NCI-H748 (cell line): Measurements from ENCODE around the gene FSTL1.
A peak's percentile ranks its signal among the peaks of the same experiment; 100 is the strongest.

Source experiments
- DNase-seq: peaks from one replicate; lab custom pipeline; 2025; ENCODE audit not compliant: unreplicated experiment; lab: John Stamatoyannopoulos, UW

Gene FSTL1

DNA sequence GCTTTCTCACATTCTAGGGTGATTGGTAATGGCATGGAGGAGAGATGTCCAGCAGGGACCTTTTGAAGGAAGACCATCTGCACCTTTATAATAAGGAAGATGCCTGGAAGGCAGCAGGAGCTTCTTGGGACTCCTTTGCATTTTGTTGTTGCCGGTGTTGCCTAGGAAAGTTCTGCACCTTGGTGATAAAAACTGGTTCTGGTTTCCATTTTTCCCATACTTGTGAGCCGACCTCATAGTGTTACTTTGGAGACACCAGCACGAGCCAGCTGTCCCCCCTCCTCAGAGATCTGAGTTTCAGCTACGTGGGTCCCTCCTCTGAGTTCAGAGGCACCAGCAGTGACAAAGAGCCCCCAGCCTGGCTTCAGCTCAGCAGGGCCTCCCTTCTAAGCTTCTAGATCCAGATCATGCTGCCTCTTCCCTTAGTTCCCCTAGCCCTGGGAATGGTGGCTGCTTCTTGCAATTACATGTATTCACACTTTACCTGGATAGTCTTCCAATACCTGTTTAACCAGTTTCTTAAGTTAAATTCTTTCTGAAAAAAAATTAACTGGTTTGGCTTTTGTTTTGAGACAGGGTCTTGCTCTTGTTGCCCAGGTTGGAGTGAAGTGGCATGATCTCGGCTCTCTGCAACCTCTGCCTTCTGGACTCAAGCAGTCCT lies 18.0 kb upstream of the FSTL1 start:
- no peak for DNase-seq

GRCh38 chr3:120462409-120462959 lies 11.7 kb upstream of the FSTL1 start:
- no peak for DNase-seq

- no peak for DNase-seq
Observed at GRCh38 chr3:120461416-120461815, 10.6 kb upstream of the FSTL1 start.

DNA sequence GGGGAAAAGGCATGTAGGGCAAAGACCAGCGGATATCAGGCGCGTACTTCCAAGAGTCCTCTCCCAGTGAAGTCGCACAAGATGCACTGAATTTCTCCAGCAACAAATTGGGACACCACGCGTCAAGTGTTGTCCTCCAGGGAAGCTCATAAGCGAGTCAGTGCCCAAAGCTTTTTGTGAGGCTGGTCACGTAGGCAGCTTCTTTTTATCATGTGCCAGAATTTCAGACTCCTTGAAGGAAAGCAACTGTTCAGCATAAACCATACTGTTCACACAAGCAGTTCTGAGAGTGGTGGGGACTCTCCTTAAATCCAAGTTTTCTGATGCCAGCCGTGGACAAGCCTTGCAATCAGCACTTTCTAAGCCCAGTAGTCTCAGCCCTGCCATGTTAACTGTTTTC lies 10.1 kb upstream of the FSTL1 start:
- no peak for DNase-seq

- DNase-seq = no peak
Observed at GRCh38 chr3:120460181-120460790, 9.5 kb upstream of the FSTL1 start.

DNA sequence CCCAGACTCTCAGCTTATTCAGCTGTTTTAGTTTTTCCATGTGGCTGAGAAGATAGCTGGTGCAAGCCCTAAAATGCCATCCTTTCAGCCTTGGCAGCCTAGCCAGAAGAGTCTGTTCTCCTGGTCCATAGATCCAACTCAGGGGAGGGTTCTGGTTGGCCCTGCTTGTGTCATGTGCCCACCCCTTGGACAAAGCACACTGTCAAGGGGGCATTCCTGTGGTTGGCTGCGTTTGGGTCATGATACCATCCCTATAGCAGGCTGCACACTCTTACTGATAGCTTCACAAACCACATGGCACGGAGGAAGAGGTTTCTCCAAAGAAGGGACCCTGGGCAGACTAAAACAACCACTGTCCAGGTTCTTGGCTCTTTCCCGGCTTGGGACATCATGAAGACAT lies 8.4 kb upstream of the FSTL1 start:
- no peak for DNase-seq

DNA sequence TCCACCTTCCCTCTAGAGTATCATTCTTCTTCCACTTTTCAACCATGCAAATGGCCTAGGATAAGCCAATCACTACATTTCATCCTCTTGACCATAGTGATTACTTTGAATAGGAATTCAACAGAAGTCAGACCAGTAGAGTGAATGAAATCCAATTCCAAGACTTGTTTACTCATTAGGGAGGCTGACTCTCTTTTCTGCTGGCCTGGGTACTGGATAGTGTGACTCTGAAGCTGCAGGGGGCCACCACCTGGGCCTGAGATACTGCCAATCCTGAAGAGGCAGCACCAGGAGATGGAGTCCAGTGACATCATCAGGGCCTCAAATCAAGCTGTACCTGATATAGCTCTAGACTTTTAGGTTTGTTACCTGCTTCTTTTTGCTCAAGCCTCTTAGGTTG lies 7.0 kb upstream of the FSTL1 start:
- DNase-seq = peak; percentile 8

- DNase-seq = no peak
Observed at GRCh38 chr3:120454076-120454689, 3.4 kb upstream of the FSTL1 start.

GRCh38 chr3:120452816-120453215 lies 2.0 kb upstream of the FSTL1 start:
- no peak for DNase-seq

GRCh38 chr3:120451806-120452205 lies 1.0 kb upstream of the FSTL1 start:
- DNase-seq = no peak

- DNase-seq = no peak
Observed at GRCh38 chr3:120451272-120451761, 525 bp upstream of the FSTL1 start.

- peak; percentile 40 for DNase-seq
Observed at GRCh38 chr3:120449701-120450599, 842 bp downstream of the FSTL1 start.

DNA sequence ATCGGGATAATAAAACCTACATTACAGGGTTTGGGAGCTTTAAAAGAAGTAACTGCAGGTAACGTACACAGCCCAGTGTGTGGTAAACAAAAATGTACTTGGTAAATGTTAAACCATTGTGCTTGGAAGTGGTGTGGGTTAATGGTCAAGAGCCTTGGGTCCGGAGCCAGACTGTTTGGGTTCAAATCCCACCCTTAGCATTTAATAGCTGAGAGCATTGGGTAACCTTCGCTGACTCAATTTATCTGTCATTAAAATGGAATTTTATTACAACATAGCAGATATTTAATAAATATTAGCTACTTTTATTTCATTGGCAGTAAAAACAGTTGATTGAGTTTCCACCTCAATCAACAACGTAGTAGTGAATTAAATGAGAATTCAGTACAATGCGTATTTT lies 1.5 kb downstream of the FSTL1 start:
- DNase-seq = no peak

DNA sequence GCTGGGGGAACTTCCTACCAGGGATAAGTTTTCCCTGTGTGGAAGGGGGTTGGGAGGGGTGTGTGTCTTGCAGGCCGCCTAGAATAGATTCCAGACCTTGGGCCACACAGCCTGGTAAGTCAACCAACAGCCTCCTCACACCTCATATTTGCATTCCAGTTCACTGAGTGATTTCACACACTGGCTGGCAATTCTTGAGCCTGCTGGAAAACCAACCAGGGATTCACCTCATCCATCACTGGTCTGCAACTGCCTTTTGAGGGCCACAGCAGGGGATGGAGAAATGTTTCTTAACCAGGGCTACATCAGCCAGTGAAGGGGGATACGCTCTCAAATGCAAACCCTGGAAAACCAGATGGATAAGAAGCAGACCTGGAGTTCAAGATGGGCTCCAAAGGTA lies 2.0 kb downstream of the FSTL1 start:
- no peak for DNase-seq

- DNase-seq = no peak
Observed at GRCh38 chr3:120446891-120447668, 3.7 kb downstream of the FSTL1 start.

DNA sequence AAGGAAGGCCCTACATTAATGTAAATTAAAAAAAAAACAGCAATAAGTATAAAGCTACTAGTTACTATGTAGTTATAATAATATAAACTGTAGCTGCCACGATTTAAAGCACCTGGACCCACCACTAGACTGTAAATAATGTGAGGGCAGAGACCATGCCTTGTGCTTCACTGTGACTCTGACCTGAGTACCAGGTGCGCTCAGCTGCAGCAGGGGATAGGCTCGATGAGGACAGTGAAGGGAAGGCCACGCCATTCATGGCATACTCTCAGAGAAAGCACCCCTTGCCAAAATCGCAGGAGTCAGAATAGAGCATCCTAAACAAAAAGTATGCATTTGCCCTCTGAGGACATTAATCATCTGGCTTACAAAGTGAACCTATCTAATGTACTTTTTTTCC lies 5.1 kb downstream of the FSTL1 start:
- no peak for DNase-seq

GRCh38 chr3:120443626-120444123 lies 7.1 kb downstream of the FSTL1 start:
- no peak for DNase-seq

GRCh38 chr3:120442975-120443517 lies 7.7 kb downstream of the FSTL1 start:
- DNase-seq = no peak

GRCh38 chr3:120441776-120442175 lies 9.0 kb downstream of the FSTL1 start:
- DNase-seq = no peak

GRCh38 chr3:120440762-120441161 lies 10.0 kb downstream of the FSTL1 start:
- DNase-seq = no peak
